GM21390 (cell line): ENCODE data around the gene PRDM10.
"Not testable (repeated sequence)": the region's sequence is repeated elsewhere in the genome, so short reads cannot be mapped to it uniquely, and the experiment has no call there.

Source experiments
- ATAC-seq: cut with Tn5 transposase; IDR thresholded peaks from one replicate; pipeline ENCODE4 v1.9.1; 2021; ENCODE audit not compliant: unreplicated experiment

Gene PRDM10, protein sequence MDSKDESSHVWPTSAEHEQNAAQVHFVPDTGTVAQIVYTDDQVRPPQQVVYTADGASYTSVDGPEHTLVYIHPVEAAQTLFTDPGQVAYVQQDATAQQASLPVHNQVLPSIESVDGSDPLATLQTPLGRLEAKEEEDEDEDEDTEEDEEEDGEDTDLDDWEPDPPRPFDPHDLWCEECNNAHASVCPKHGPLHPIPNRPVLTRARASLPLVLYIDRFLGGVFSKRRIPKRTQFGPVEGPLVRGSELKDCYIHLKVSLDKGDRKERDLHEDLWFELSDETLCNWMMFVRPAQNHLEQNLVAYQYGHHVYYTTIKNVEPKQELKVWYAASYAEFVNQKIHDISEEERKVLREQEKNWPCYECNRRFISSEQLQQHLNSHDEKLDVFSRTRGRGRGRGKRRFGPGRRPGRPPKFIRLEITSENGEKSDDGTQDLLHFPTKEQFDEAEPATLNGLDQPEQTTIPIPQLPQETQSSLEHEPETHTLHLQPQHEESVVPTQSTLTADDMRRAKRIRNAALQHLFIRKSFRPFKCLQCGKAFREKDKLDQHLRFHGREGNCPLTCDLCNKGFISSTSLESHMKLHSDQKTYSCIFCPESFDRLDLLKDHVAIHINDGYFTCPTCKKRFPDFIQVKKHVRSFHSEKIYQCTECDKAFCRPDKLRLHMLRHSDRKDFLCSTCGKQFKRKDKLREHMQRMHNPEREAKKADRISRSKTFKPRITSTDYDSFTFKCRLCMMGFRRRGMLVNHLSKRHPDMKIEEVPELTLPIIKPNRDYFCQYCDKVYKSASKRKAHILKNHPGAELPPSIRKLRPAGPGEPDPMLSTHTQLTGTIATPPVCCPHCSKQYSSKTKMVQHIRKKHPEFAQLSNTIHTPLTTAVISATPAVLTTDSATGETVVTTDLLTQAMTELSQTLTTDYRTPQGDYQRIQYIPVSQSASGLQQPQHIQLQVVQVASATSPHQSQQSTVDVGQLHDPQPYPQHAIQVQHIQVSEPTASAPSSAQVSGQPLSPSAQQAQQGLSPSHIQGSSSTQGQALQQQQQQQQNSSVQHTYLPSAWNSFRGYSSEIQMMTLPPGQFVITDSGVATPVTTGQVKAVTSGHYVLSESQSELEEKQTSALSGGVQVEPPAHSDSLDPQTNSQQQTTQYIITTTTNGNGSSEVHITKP

DNA sequence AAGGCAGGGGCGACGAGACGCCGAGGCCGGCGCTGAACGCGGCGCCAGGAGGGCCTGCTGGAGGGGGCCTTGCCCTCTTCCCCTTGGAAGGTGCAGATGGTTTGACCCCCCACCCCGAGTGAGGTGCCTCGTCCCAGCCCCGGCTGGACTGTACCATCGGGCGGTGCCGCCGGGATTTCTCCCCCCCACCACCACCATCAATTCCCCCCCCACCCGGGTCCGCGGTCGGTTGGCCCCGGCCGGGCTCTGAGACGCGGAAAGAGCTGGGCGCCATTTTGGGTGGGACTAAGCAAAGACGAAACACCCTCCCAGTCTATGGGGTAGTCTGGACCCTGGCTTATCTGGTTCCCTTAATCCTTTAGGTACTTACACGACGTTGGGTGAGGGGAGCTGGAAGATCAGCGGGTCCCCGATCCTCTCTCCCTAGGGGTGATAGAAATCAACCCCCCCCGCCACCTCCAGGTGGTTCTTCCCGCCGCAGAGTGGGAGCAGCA lies at the start of gene PRDM10:
Gene PRDM10 (minus strand): TSS at position 484 of the 494 bp plus-strand sequence. CDS start 41,871 bp downstream, outside the sequence.
- ATAC-seq = peak; percentile 44

DNA sequence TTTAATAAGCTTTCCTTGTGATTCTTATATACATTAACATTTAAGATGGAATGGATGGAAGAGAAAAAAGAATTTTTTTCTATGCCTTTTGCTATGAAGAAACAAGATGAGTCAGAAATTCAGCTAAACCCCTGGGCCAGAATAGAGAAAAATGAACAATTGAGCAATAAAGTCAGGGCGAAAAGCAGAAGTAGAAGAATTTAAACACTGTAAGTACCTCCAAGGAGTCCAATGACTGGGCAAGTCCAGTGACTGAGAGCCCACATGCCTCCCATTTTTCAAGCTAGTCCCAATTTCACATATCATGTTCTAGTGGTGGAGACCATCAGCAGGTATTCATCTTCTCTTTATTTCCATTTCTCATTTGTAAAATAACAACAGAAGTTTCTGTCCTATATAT lies 48.4 kb upstream of the PRDM10 start:
- ATAC-seq = no peak

DNA sequence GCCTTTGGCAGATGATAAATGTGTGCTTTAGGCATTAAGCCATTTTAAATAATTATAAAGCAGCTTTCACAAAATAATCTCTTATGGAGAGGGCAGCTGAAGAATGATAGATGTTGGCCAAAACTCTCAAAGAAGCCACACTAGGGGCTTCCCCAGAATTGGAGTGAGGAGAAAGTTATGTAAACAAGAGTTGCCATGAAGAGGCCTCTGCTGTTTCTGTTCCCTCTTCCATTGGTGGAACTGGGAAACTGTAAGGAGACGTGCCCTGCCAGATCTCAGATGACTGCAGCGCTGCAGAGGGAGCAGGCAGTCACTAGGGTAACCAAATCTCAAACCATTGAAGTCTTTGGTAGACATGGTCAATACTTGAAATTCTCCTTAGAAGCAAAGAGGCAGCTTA lies 47.6 kb upstream of the PRDM10 start:
- ATAC-seq = no peak

DNA sequence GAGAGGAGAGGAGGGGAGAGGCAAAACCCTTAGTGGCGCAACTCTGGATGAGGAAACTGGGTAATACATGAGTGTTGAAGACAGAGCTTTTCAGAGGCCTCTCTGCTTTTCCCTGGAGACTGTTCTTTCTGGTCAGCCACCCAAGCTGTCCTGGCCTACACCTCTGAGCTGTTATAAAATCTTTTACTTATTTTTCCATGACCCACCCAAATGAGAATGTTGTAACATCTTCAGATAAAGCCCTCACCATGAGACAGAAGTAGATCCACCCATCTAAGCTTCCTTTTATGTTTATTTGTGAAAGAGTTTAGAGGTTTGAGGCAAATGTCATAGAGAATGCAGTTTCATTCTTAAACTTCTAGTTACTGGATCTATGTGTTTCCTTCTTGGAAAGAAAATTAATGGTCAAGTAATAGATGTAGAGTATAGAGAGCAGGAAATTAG lies 46.7 kb upstream of the PRDM10 start:
- ATAC-seq = no peak

DNA sequence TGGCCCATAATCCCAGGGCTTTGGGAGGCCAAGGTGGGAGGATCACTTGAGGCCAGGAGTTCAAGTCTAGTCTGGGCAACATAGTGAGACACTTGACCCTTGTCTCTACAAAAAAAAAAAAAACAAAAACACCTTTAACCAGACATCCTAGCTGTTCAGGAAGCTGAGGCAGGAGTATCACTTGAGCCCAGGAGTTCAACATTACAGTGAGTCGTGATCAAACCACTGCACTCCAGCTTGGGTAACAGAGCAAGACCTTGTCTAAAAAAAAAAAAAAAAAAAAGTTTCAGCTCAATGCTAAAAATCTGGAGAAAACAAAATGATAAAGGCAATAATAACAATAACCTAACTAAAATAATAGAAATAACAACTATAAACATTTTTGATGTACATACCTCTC lies 44.5 kb upstream of the PRDM10 start:
- no peak for ATAC-seq

DNA sequence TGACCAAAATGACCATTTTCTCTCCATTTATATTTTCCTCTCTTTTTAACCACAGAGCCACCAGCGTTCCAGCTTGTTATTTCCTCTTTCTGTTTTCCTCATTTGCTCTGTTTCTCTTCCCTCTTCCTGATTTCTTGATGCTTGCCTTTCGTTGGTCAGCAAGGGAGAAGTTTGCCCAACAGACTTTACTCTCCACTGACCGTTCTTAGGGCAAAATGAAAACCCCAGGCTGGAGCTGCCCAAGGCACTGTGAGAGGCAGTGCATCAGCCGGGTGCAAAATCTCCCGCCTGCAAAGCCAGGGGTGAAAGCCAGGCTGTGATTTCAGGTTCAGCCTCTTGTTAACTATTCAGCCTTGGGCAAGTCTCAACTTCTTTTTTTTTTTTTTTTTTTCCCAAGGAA lies 40.9 kb upstream of the PRDM10 start:
- ATAC-seq = no peak

DNA sequence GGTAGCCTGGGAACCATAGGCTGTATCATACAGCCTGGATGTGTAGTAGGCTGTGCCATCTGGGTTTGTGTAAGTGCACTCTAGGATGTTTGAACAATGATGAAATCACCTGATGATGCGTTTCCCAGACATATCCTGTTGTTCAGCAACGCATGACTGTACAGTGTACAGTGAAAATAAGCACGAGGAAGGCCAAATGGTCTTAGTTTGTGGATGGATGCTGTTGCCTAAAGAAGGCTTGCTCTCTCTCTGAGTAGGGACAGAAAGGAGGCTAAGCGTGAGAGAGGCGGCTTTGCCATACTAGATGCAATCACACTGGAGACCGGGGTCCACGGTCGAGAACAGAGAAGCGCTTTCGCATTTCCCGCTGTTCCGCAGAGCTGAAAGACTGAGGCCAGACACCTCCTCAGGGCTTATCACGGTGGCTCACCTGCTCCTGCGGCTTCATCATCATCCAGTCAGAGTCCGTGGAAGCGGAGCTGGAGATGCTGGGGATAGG lies 39.5 kb upstream of the PRDM10 start:
- no peak for ATAC-seq

DNA sequence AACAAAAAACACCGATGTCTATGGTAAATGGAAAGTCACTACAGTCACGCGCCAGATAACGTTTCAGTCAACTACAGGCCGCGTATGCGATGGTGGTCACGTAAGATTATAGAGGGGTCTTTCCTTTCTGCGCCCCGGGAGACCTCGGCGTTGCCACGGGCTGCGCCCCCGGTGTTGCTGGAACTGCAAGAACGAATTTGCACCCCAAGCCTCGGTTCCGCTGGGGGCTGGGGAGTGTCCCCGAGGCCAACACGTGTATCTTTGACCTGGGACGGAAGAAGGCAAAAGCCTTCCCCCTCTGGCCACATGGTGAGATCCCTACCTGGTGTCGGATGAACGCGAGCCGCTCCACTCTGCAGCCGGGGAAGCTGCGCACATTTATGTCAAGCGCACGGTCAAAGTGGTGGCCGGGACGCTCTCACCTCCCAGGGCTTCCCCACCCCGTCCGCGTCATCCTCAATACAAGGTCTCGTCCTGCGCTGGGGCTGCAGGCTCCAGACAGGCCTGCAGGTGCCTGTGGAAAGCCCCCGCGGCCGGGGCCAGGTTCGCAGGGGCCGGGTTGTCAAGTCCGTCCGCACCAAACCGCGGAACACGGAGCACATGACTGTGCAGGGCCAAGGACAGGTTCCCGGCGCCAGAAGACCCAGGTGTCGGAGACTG lies 37.8 kb upstream of the PRDM10 start:
- no peak for ATAC-seq

DNA sequence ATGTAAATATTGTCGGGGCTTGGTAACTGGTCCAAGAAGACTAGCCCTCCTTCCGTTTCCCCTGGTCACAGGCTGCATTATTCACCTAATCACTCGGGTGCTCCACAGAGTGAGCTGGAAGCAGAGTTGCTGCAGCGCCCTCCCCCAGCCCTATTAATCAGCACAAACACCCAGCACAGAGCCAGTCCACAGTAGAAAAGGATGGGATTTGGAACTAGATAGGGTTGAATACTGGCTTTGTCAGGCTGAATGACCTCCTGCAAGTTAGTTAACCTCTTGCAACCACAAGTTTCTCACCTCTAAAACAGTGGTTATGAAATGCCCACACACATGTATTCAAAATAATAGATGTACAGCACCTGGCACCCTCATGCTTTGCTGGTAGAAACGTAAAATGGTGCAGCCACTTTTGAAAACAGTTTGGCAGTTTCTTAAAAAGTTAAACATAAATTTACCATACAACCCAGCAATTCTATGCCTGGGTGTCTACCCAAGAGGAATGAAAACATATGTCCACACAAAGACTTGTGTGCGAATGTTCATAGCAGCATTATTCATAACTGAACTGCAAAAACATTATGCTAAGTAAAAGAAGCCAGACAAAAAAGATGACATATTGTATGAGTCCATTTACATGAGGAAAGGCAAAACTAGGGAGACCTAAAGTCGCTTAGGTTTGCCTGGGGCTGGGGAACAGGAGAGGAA lies 35.4 kb upstream of the PRDM10 start:
- no peak for ATAC-seq

DNA sequence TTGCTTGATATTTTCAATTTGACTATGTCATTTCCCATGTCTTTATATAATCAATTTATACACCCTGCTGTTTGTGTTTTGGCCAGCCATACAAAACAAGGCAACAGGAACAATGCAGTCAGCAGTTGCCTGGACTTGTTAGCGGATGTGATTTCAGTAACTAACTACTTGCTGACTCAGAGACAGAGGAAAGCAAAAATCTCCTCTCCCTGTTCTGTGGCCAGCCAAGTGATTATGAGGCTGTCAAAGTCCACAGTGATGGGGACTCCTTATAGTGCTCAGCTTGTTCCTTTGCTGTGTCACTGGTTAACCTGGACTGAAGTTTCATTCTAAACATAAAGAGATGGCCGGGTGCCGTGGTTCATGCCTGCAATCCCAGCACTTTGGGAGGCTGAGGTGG lies 34.4 kb upstream of the PRDM10 start:
- ATAC-seq = no peak

DNA sequence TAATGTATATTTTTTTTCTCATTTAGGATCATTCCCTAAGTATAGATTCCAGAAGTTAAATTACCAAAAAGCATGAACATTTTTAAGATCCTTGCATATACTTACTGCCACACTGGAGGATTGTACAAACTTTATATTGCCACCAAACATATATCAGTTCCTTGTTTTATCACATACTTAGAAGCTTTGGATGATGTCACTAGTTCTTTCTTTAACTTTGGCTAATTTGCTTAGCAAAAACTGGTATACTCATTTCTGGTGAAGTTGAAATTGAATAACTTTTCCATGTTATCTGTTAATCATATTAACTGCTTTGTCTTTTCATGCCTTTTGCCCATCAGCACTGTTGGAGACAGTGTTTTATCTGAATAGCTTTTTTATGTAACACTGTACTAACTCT lies 31.6 kb upstream of the PRDM10 start:
- ATAC-seq = no peak

DNA sequence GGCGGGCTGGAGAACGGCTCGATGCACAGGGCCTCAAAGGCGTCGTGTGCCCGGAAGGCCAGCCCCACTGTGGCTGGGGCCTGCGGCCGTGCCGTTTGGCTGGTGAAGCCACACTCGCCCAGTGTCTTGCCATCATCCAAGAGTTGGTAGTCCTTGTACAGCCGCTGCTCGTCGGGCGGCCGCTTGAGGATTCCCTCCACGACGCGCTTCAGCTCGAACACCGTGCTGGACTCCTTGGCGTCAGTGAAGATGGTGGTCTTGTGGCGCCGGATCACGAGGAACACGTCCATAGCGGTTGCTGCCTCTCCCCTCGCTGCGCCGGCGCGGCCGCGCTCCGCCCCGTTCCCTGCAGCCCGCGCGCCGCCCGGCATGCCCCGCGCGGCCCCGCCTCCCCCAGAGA lies 30.3 kb upstream of the PRDM10 start:
- no peak for ATAC-seq

DNA sequence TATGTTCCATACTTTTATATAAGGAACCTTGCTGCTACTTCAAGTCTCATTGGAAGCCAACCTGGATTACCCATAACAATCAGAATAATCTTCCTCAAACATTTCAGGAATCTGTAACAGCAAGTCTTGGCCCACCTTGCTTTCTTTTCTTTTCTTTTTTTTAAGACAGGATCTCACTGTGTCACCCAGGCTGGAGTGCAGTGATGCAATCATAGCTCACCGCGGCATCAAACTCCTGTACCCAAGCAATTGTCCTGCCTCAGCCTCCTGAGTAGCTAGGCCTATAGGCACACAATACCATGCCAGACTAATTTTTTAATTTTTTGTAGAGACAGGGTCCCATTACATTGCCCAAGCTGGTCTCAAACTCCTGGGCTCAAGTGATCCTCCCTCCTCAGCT lies 29.3 kb upstream of the PRDM10 start:
- ATAC-seq = no peak

DNA sequence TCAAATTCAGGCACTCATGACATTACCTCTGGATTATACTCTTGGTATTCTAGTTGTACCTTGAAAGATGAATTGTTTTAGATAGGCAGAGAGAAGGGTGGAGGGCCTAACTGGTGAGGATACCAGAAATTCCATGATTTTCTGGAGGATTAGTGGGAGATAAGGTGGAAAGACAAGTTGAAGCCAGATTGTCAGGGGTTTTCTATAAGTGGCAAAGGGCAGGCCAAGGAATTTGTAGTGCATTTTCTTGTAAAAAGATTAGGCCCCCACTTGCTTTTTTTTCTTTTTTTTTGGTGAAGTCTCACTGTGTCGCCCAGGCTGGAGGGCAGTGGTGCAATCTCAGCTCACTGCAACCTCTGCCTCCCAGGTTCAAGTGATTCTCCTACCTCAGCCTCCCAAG lies 28.4 kb upstream of the PRDM10 start:
- ATAC-seq = no peak

DNA sequence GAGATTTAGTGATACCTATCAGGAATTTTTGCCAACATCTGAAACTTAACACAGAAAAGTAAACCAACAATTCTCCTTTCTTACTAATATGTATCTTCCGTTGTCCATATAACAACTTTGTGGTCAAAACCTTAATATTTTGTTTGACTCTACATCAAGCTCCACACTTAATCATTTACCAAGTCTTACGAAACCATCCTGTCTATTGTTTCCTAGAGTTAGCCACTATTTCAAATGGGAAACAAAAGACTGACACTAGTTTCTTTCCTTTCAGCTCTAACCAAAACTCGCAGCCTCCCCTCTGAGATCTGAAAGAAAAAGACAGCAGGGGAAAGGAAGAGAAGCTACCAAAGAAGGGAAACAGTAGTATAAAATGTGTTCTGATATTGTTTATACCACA lies 26.5 kb upstream of the PRDM10 start:
- ATAC-seq = no peak

DNA sequence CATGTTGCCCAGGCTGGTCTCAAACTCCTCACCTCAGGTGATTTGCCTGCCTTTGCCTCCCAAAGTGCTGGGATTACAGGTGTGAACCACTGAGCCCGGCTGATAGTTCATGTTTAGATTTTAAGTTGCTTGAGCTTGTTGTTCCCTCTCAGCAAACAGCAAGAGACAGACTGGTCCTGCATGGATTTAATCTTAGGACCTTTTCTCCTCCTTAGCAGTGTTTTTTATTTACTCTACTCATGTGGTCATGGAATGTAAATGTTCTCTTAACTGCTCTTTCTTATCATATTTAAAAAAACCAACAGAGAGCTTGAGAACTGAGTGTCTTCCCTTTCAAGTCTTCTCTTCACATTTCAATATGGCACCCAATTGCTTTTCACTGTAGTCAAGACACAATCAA lies 22.7 kb upstream of the PRDM10 start:
- ATAC-seq = no peak

DNA sequence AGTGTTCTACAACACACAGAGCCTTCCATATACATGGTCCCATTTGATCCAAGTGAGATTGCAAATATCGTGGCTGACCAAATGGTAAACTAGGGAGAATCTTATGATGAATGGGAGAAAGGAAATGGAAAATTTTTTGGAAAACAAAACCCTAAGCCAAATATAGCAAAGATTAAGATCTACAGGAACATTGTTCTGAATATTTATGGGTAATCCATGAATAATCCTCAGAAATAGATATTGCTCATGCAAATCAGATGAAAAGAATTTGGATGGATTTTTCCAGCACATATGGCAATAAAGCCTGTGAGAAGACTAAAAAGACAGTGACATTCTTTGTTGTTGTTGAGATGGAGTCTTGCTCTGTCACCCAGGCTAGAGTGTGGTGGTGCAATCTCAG lies 21.7 kb upstream of the PRDM10 start:
- no peak for ATAC-seq

DNA sequence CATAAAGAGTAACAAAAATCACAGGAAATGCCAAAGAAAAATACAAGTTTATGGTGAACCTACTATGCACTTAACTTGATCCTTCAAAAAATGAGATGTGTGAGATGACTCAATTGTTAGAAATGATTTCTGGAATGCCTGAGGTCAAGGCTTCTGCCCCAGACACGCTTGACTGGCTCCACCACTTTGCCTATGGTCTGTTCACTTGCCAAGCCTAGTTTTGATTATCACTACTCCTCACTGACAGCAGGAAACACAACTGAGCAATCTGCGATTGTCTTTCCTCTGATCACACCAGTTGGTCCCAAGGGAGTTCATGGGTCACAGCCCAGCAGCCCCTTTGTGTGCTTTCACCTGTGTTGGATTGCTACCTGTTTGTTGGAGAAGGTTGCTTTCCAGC lies 20.6 kb upstream of the PRDM10 start:
- peak; percentile 98 for ATAC-seq

DNA sequence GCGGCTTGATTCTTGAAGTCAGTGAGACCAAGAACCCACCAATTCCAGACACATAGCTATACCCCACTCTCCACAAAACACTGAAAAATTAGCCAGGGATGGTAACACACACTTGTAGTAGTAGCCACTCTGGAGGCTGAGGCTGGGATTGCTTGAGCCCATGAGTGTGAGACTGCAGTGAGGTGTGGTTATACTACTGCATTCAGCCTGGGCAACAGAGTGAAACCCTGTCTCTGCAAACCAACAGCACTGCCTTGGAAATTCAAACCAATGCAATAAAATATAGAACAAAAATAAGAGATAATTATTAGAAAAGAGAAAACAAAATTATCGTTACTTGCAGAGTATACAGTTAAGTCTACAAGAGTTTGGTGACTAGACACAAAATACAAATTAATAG lies 20.2 kb upstream of the PRDM10 start:
- ATAC-seq = peak; percentile 10

DNA sequence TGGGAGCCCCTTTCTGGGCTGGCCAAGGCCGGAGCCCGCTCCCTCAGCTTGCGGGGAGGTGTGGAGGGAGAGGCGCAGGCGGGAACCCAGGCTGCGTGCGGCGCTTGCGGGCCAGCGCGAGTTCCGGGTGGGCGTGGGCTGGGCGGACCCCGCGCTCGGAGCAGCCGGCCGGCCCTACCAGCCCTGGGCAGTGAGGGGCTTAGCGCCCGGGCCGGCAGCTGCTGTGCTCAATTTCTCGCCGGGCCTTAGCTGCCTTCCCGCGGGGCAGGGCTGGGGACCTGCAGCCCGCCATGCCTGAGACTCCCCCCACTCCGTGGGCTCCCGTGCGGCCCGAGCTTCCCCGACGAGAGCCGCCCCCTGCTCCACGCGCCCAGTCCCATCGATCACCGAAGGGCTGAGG lies 19.0 kb upstream of the PRDM10 start:
- not testable (repeated sequence) for ATAC-seq
